Endodermal cell (in vitro differentiated cells): ENCODE results near the gene TBL1XR1. TPM values are rescaled to one million over a fixed set of nuclear protein-coding genes. Genes with fewer than 3 reads are reported as not detected.

Experiments
- DNase-seq: peaks from one replicate; pipeline ENCODE4 v3.0.0-alpha.2; 2017
- H3K27ac ChIP-seq: 2 replicates; pipeline ENCODE4 v1.5.1; 2013; ENCODE audit warnings: mild to moderate bottlenecking, low read depth, low read length, moderate library complexity
- H3K27me3 ChIP-seq: 2 replicates; pipeline ENCODE4 v1.6.1; 2013; ENCODE audit warnings: mild to moderate bottlenecking, low read length, moderate library complexity; ENCODE audit not compliant: insufficient read depth, control insufficient read depth, poor library complexity, severe bottlenecking
- H3K36me3 ChIP-seq: 2 replicates; pipeline ENCODE4 v1.7.0; 2013; ENCODE audit warnings: mild to moderate bottlenecking, low read length, moderate library complexity; ENCODE audit not compliant: control insufficient read depth, insufficient read depth
- H3K4me1 ChIP-seq: one replicate; pipeline ENCODE4 v1.7.0; 2013; ENCODE audit warnings: low read length; ENCODE audit not compliant: control insufficient read depth, insufficient read depth
- H3K4me3 ChIP-seq: 2 replicates; pipeline ENCODE4 v1.5.1; 2013; ENCODE audit warnings: mild to moderate bottlenecking, low read length, moderate library complexity
- H3K9ac ChIP-seq: 2 replicates; pipeline ENCODE4 v1.6.1; 2013; ENCODE audit warnings: mild to moderate bottlenecking, low read length, moderate library complexity; ENCODE audit not compliant: poor library complexity, severe bottlenecking; ENCODE audit errors: extremely low read depth
- H3K9me3 ChIP-seq: 2 replicates; pipeline ENCODE4 v1.6.1; 2013; ENCODE audit warnings: mild to moderate bottlenecking, low read length, moderate library complexity; ENCODE audit not compliant: control insufficient read depth
- H3K27ac Mint-ChIP-seq: 2 replicates; pipeline ENCODE4 v1.8.0; 2020; ENCODE audit warnings: mixed read lengths
- H3K27me3 Mint-ChIP-seq: 2 replicates; pipeline ENCODE4 v1.8.0; 2021; ENCODE audit warnings: mild to moderate bottlenecking, mixed read lengths; ENCODE audit not compliant: insufficient read depth
- H3K36me3 Mint-ChIP-seq: 2 replicates; pipeline ENCODE4 v1.8.0; 2020; ENCODE audit warnings: low read depth, mixed read lengths
- H3K4me1 Mint-ChIP-seq: 2 replicates; pipeline ENCODE4 v1.8.0; 2020; ENCODE audit warnings: mixed read lengths
- H3K4me3 Mint-ChIP-seq: 2 replicates; pipeline ENCODE4 v1.8.0; 2020; ENCODE audit warnings: mild to moderate bottlenecking, moderate library complexity, mixed read lengths
- H3K9me3 Mint-ChIP-seq: 2 replicates; pipeline ENCODE4 v1.8.0; 2020; ENCODE audit warnings: mild to moderate bottlenecking, mixed read lengths
- WGBS, 2 experiments: methylation state at CpG; one replicate each; pipeline versions ENCODE4 v1.1.5 to v1.1.7; 2013; ENCODE audit warnings: missing lambda C conversion rate in 2 of 2, mixed read lengths in 1 of 2; ENCODE audit not compliant: insufficient coverage in 1 of 2, insufficient read length in 1 of 2; 5-methylcytosine and 5-hydroxymethylcytosine counted together
- total RNA-seq, 2 donors: library from RNA; stranded (reverse); fragmentation: NEBNext Ultra II Directional in 1 of 2; extraction: Animal tissue kit (Norgen Biotek cat#: 25700) in 1 of 2; gene quantifications; 2 replicates in 1 of 2; 3 replicates in 1 of 2; pipeline ENCODE4 v1.2.1, GENCODE V29; 2021
- TF ChIP-seq, protein P1 (sequence below): fragments of 200-600 bp; sonication (generic); conservative IDR thresholded peaks from 2 replicates; pipeline ENCODE4 v1.5.0; 2021; ENCODE audit warnings: antibody characterized with exemption, mild to moderate bottlenecking

Gene TBL1XR1
- total RNA-seq, 2 donors from 2014 or later: 235 to 273 TPM

DNA sequence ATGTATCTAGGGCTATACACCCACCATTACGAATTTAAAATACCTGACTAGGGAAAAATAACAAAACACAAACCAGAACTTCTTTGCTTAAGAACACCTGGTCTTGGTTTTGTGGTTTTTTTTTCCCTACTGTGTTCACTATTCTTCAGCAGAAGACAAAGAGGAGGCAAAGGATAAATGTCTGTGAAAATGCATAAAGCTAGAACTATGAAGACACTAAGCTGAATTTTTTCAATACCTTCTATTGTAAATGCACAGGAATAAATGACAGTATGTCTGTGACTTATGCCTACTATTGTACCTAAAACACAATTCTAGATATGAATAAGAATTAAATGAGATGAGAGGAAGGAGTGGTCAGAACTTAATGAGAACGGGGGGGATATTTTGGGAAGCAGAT is 86.9 kb downstream of the TBL1XR1 start:
- peaks cover 64% of the 10 kb centered on the region for H3K4me1 Mint-ChIP-seq
- Histone ChIP-seq H3K4me1 (peaks cover 20% of the 10 kb centered on the region), H3K9me3 (no peaks in the 10 kb centered on the region), H3K27ac (no peak overlapping the region), H3K27me3 (no peaks in the 10 kb centered on the region), H3K9ac (no peak overlapping the region), H3K4me3 (no peak overlapping the region), H3K36me3 (peaks cover 18% of the 10 kb centered on the region)
- TF ChIP-seq, protein P1, sequence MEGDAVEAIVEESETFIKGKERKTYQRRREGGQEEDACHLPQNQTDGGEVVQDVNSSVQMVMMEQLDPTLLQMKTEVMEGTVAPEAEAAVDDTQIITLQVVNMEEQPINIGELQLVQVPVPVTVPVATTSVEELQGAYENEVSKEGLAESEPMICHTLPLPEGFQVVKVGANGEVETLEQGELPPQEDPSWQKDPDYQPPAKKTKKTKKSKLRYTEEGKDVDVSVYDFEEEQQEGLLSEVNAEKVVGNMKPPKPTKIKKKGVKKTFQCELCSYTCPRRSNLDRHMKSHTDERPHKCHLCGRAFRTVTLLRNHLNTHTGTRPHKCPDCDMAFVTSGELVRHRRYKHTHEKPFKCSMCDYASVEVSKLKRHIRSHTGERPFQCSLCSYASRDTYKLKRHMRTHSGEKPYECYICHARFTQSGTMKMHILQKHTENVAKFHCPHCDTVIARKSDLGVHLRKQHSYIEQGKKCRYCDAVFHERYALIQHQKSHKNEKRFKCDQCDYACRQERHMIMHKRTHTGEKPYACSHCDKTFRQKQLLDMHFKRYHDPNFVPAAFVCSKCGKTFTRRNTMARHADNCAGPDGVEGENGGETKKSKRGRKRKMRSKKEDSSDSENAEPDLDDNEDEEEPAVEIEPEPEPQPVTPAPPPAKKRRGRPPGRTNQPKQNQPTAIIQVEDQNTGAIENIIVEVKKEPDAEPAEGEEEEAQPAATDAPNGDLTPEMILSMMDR: no peak
- no peaks in the 10 kb centered on the region for H3K27me3 Mint-ChIP-seq
- 93% methylated on average over 1 of the region's 2 CpGs; no CpG with 5 or more reads in 1 of the 2 experiments for WGBS, 2 experiments
- no peak for DNase-seq
- H3K36me3 Mint-ChIP-seq: peaks cover 11% of the 10 kb centered on the region
- H3K4me3 Mint-ChIP-seq: no peak overlapping the region
- no peaks in the 10 kb centered on the region for H3K9me3 Mint-ChIP-seq
- H3K27ac Mint-ChIP-seq: peak overlapping the region; percentile 82

DNA sequence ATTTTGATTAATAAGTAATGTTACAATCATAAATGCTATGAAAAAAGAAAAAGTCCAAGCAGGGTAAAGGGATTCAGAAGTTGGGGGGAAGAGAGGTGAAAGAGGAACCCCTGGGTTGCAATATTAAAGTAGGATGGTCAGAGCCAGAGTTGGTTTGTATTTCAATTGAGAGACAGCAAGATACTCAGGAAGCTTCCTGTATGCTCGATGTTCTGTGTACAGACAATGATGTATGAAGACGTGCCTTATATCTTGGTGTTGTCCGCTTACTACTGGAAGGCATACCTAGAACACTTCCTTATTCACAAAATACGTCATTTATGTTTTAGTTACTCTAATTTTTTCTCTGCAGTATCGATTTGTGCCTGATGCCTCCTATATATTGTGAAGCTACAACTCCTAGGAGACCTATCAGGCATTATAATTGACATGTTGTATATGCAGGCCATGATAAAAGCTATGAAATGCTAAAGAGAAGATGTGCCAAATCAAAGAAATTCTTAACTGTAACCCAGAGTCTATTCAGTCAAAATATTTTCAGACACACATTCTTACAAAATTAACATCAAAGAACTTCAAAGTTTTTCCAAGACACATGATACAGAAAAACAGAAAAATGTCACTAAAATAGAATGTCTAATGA is 87.5 kb downstream of the TBL1XR1 start:
- no peaks in the 10 kb centered on the region for H3K9me3 ChIP-seq
- no peak for DNase-seq
- peaks cover 18% of the 10 kb centered on the region for H3K36me3 ChIP-seq
- H3K27me3 ChIP-seq: no peaks in the 10 kb centered on the region
- WGBS, 2 experiments: 83 to 84% methylated on average over 4 to 5 of the region's 5 CpGs
- TF ChIP-seq, protein P1: no peak
- Mint-ChIP-seq H3K4me1 (peaks cover 67% of the 10 kb centered on the region), H3K9me3 (no peaks in the 10 kb centered on the region), H3K36me3 (peaks cover 11% of the 10 kb centered on the region), H3K27ac (peak overlapping the region; percentile 22), H3K27me3 (no peaks in the 10 kb centered on the region), H3K4me3 (no peak overlapping the region)
- H3K27ac ChIP-seq: no peak overlapping the region
- H3K4me1 ChIP-seq: peaks cover 24% of the 10 kb centered on the region
- no peak overlapping the region for H3K9ac ChIP-seq
- no peak overlapping the region for H3K4me3 ChIP-seq

DNA sequence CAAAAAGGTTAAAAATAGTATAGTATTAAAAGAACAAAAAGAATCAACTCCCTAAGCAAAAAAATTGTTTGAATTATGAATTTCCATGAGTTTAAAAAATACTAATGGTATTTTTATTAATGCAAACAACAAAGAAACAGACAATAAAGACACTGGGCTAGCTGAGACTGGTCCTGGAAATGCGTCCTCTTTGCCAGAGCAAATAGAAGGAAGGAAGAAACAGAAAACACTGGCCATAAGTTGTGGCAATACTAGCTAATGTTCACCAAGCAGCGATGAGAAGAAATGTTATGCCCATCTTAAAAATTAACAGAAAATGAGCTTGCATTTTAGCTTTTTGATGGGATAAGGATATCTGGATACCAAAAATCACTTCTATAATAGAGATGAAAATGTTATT is 88.6 kb downstream of the TBL1XR1 start:
- Histone ChIP-seq H3K27me3 (no peaks in the 10 kb centered on the region), H3K9me3 (no peaks in the 10 kb centered on the region), H3K4me1 (peaks cover 28% of the 10 kb centered on the region), H3K27ac (no peak overlapping the region), H3K4me3 (no peak overlapping the region), H3K9ac (no peak overlapping the region), H3K36me3 (peaks cover 18% of the 10 kb centered on the region)
- TF ChIP-seq, protein P1: no peak
- Mint-ChIP-seq H3K9me3 (no peaks in the 10 kb centered on the region), H3K27ac (no peak overlapping the region), H3K4me1 (peaks cover 77% of the 10 kb centered on the region), H3K36me3 (peaks cover 11% of the 10 kb centered on the region), H3K27me3 (no peaks in the 10 kb centered on the region), H3K4me3 (no peak overlapping the region)
- WGBS, 2 experiments: 93 to 98% methylated on average over 2 of the region's 2 CpGs
- DNase-seq: no peak
